Measurements from ENCODE around the gene LYRM9.

DNA sequence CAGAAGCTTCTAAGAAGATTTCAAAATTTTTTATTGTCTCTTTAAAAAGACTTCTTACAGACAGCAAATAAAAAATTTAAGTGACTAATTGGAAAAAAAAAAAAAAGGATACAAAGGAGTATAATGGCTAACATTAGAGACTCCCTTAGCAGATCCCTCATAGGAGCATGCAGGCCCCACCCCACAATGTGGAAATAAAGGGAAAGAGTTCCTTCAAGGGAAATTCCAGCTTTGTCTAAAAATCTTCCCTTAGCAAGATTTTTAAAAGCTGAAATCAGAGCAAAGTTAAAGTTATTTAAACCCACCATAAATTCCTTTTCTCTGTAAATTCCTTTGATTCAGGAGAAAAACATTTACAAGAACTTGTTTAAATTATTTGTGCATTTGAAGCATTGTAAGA, 60.3 kb downstream of the LYRM9 start:
- TF ChIP-seq EZH2 (IDR thresholded peaks at IDR 0.05; ENCODE audit: borderline replicate concordance, low read depth, low read length, poor library complexity, severe bottlenecking), result no peak
- TF ChIP-seq, protein P1, sequence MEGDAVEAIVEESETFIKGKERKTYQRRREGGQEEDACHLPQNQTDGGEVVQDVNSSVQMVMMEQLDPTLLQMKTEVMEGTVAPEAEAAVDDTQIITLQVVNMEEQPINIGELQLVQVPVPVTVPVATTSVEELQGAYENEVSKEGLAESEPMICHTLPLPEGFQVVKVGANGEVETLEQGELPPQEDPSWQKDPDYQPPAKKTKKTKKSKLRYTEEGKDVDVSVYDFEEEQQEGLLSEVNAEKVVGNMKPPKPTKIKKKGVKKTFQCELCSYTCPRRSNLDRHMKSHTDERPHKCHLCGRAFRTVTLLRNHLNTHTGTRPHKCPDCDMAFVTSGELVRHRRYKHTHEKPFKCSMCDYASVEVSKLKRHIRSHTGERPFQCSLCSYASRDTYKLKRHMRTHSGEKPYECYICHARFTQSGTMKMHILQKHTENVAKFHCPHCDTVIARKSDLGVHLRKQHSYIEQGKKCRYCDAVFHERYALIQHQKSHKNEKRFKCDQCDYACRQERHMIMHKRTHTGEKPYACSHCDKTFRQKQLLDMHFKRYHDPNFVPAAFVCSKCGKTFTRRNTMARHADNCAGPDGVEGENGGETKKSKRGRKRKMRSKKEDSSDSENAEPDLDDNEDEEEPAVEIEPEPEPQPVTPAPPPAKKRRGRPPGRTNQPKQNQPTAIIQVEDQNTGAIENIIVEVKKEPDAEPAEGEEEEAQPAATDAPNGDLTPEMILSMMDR (conservative IDR thresholded peaks at IDR 0.05; ENCODE audit: low read depth, low read length), result no peak

Data from A673 (cell line).